ENCODE results near the gene IRF2BPL.

Gene IRF2BPL

DNA sequence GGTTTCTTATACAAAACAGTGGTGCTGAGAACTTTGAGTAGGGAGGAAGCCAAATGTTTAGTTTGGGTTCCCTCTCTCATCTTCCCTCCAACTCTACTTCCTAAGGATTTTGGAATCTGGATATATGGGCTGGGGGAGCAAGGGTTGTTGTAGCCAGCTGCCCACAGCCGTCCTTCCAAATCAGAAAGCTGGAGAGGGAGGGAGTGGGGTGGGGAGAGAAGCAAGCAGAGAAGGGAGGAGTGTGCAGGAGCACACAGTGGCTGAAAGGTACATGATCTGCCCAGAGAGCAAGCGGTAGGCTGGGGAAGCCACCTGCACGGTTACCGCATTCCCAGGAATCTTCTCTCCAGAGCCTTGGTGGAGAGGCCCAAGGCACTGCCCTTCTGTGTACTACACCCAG is 52.7 kb downstream of the IRF2BPL start:
- no peak for TF ChIP-seq ZFX (IDR thresholded peaks at IDR 0.05)
- TF ChIP-seq, protein P1, sequence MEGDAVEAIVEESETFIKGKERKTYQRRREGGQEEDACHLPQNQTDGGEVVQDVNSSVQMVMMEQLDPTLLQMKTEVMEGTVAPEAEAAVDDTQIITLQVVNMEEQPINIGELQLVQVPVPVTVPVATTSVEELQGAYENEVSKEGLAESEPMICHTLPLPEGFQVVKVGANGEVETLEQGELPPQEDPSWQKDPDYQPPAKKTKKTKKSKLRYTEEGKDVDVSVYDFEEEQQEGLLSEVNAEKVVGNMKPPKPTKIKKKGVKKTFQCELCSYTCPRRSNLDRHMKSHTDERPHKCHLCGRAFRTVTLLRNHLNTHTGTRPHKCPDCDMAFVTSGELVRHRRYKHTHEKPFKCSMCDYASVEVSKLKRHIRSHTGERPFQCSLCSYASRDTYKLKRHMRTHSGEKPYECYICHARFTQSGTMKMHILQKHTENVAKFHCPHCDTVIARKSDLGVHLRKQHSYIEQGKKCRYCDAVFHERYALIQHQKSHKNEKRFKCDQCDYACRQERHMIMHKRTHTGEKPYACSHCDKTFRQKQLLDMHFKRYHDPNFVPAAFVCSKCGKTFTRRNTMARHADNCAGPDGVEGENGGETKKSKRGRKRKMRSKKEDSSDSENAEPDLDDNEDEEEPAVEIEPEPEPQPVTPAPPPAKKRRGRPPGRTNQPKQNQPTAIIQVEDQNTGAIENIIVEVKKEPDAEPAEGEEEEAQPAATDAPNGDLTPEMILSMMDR (conservative IDR thresholded peaks at IDR 0.05), result no peak
- H3K27ac ChIP-seq, result no peak overlapping the region

DNA sequence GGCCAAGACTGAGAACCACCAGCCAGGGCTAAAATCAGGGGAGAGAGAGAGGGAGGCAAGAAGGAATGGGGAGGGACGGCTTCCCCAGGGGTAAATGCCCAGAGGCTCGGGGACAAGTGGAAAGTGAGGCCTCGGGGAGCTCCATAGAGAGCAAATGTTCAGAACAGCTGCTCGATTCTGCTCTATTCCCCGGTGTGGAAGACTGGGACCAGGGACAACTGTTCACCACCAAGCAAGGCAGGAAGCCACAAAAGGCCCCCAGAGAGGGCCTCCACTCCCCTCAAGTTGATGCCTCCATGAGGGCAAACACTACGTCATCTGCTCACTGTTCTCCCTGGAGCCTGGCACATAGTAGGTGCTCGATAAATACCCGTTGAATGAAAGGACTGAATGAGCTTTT is 53.5 kb downstream of the IRF2BPL start:
- no peak overlapping the region for H3K27ac ChIP-seq
- TF ChIP-seq ZFX (IDR thresholded peaks at IDR 0.05), result no peak
- TF ChIP-seq, protein P1 (conservative IDR thresholded peaks at IDR 0.05), result no peak

All from C4-2B (cell line).